Measurements from ENCODE around the gene PGLYRP4. TPM values are rescaled to one million over a fixed set of nuclear protein-coding genes. Genes with fewer than 3 reads are reported as not detected.

Gene PGLYRP4
- total RNA-seq, 2 experiments from 2014 or later: not detected

DNA sequence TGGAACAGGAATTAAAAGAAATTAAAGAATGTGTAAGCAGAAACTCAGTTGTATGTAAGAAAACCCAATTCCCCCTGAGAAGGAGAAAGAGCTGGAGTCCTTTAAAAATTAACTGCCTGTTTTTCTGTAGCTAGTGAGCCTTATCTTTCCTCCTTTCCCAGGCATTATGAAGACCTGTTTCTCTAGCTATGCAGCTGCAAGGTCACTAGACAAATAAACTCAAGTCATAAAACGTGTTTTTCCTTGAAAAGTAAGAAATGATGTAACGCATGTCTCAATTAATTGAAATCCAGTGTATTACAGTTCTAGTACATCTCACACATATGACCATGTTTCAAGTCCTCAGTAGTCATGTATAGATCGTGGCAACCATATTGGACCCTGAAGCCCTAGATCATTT lies 21.5 kb upstream of the PGLYRP4 start:
- Mint-ChIP-seq H3K27me3 (peaks cover 3% of the 10 kb centered on the region), H3K27ac (no peak overlapping the region), H3K4me1 (ENCODE audit: low read depth) (no peaks in the 10 kb centered on the region), H3K9me3 (no peaks in the 10 kb centered on the region), H3K36me3 (ENCODE audit: low read depth) (no peaks in the 10 kb centered on the region), H3K4me3 (no peak overlapping the region)
- POLR2A ChIA-PET: no interaction called here
- TF ChIP-seq, protein P1, sequence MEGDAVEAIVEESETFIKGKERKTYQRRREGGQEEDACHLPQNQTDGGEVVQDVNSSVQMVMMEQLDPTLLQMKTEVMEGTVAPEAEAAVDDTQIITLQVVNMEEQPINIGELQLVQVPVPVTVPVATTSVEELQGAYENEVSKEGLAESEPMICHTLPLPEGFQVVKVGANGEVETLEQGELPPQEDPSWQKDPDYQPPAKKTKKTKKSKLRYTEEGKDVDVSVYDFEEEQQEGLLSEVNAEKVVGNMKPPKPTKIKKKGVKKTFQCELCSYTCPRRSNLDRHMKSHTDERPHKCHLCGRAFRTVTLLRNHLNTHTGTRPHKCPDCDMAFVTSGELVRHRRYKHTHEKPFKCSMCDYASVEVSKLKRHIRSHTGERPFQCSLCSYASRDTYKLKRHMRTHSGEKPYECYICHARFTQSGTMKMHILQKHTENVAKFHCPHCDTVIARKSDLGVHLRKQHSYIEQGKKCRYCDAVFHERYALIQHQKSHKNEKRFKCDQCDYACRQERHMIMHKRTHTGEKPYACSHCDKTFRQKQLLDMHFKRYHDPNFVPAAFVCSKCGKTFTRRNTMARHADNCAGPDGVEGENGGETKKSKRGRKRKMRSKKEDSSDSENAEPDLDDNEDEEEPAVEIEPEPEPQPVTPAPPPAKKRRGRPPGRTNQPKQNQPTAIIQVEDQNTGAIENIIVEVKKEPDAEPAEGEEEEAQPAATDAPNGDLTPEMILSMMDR (IDR thresholded peaks at IDR 0.05): no peak
- CTCF ChIA-PET: no interaction called here
- no peak for ATAC-seq
- intact Hi-C loops (cut with micrococcal nuclease): no loop called here
- no peak for DNase-seq

DNA sequence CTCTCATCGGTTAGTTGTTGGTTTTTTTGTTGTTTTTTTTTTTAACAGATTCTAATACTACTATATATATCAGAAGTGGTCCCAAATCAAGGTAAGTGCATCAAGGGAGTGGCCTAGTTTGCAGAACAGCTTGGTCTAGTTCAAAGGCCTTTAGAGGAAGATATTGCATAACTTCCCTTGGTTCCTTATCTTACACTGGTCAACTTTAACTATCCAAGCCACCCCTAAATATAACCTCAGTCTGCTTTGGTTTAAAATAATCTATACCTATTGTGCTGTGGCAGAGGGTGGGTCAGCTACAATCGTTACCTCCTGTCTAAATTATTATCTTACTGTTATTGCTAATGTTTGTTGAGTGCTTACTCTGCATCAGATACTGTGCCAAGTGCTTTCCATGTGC lies 19.9 kb upstream of the PGLYRP4 start:
- Mint-ChIP-seq H3K4me1 (ENCODE audit: low read depth) (no peaks in the 10 kb centered on the region), H3K36me3 (ENCODE audit: low read depth) (no peaks in the 10 kb centered on the region), H3K9me3 (no peaks in the 10 kb centered on the region), H3K4me3 (no peak overlapping the region), H3K27me3 (peaks cover 9% of the 10 kb centered on the region), H3K27ac (no peak overlapping the region)
- intact Hi-C loops (cut with micrococcal nuclease): no loop called here
- TF ChIP-seq, protein P1 (IDR thresholded peaks at IDR 0.05): no peak
- ChIA-PET CTCF (no interaction called here), POLR2A (no interaction called here)
- no peak for ATAC-seq
- no peak for DNase-seq

DNA sequence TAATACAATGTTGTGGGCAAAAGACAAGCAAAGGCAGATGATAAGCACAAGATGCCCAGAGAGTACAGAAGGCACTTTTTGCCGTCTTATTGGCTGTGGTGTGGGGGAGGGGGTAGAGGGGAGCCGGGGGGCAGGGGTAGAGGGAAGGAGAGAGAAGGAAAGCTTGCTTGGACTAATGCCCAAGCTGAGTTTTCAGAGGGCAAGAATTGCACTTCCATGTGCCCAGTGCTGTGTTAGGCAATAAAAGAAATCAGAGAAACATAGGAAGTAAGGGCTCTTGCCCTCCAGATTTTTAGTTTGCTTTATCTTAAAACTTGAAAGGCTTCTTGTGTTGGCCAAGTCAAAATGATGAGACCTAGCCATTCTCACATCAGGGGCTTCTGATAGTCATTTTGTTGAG lies 18.4 kb upstream of the PGLYRP4 start:
- DNase-seq (no peak), ATAC-seq (no peak)
- ChIA-PET POLR2A (no interaction called here), CTCF (no interaction called here)
- no peak overlapping the region for H3K4me3 Mint-ChIP-seq
- H3K36me3 Mint-ChIP-seq (ENCODE audit: low read depth): no peaks in the 10 kb centered on the region
- peaks cover 11% of the 10 kb centered on the region for H3K27me3 Mint-ChIP-seq
- no peaks in the 10 kb centered on the region for H3K9me3 Mint-ChIP-seq
- intact Hi-C loops (cut with micrococcal nuclease): no loop called here
- TF ChIP-seq, protein P1 (IDR thresholded peaks at IDR 0.05): no peak
- no peaks in the 10 kb centered on the region for H3K4me1 Mint-ChIP-seq (ENCODE audit: low read depth)
- H3K27ac Mint-ChIP-seq: no peak overlapping the region

DNA sequence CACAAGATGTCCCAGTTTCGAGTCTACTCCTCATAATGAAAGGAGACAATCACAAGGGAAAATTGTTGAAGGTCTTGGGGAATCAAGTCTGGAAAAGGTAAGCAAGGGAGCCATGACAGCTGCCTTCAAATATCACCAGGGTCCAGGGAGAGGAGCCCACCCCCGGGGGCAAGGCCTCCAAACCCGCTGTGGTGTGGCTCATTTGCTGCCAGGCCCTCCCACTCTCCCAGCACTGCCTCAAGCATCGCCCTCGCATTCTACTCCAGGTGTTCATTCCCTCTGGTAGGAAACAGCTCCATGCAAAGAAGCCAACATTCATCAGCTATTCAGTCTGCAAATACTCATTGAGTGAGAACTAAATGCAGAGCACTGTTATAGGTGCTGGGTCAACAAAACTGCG lies 17.6 kb upstream of the PGLYRP4 start:
- peaks cover 11% of the 10 kb centered on the region for H3K27me3 Mint-ChIP-seq
- no peaks in the 10 kb centered on the region for H3K4me1 Mint-ChIP-seq (ENCODE audit: low read depth)
- no peaks in the 10 kb centered on the region for H3K36me3 Mint-ChIP-seq (ENCODE audit: low read depth)
- ChIA-PET POLR2A (no interaction called here), CTCF (no interaction called here)
- DNase-seq (no peak), ATAC-seq (no peak)
- H3K9me3 Mint-ChIP-seq: no peaks in the 10 kb centered on the region
- no peak overlapping the region for H3K4me3 Mint-ChIP-seq
- TF ChIP-seq, protein P1 (IDR thresholded peaks at IDR 0.05): no peak
- intact Hi-C loops (cut with micrococcal nuclease): no loop called here
- H3K27ac Mint-ChIP-seq: no peak overlapping the region

DNA sequence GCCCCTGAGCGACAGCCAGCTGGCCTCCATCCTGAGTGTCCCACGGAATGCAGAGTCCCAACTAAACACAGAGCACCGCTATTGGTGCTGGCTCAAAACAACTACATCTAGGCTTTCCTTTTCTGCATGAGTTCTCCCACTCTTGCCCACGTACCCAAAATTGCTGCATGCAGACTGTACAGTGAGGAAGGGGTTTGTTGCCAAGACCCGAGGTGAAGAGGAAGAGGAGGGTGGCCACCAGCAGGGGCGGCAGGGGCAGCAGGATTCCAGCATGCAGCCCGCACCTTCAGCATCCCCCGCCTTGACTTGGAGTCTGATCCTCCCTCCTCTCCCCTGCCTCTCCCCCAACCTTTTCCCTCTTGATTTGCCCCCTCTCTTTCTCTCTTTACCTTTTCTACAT lies 17.1 kb upstream of the PGLYRP4 start:
- ATAC-seq (no peak), DNase-seq (no peak)
- Mint-ChIP-seq H3K27ac (no peak overlapping the region), H3K9me3 (no peaks in the 10 kb centered on the region), H3K27me3 (peaks cover 11% of the 10 kb centered on the region), H3K4me3 (no peak overlapping the region), H3K36me3 (ENCODE audit: low read depth) (no peaks in the 10 kb centered on the region), H3K4me1 (ENCODE audit: low read depth) (no peaks in the 10 kb centered on the region)
- TF ChIP-seq, protein P1 (IDR thresholded peaks at IDR 0.05): no peak
- intact Hi-C loops (cut with micrococcal nuclease): no loop called here
- CTCF ChIA-PET: no interaction called here
- POLR2A ChIA-PET: no interaction called here

All from activated CD8-positive, alpha-beta T cell treated with anti-CD3 and anti-CD28 coated beads for 36 hours (primary cell).